Measurements from ENCODE around the gene TMEM132D. TPM values are rescaled to one million over a fixed set of nuclear protein-coding genes. Genes with fewer than 3 reads are reported as not detected.
"Not testable (repeated sequence)": the region's sequence is repeated elsewhere in the genome, so short reads cannot be mapped to it uniquely, and the experiment has no call there.

TMEM132D gene
- total RNA-seq, 1 donor from 2014 or later = not detected

DNA sequence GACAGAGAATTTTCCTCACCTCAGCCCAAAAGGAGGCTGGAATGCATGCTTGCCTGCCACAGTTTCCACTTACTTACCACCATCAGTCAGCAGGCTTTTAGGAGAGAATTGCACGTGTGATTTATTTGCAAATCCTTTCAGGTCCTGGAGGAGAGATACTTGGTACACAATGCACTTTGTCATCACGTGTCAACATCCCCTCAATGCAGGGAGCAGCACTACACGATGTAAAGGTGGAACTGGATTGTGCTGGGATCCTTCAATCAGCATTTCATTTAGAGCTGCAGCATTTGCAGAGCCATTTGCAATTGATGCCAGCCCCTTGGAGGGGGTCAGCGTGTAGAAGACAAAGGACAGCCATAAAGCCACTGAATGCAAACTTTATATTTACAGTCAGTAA is 832.5 kb downstream of the TMEM132D start:
- H3K4me3 Mint-ChIP-seq = no peak overlapping the region
- DNase-seq (ENCODE audit: low spot score) = no peak
- no peak overlapping the region for H3K27ac Mint-ChIP-seq
- H3K4me1 Mint-ChIP-seq (ENCODE audit: low read depth) = no peaks in the 10 kb centered on the region
- intact Hi-C loops (cut with micrococcal nuclease) = no loop called here
- H3K36me3 Mint-ChIP-seq (ENCODE audit: low read depth) = no peaks in the 10 kb centered on the region
- peaks cover 3% of the 10 kb centered on the region for H3K9me3 Mint-ChIP-seq
- H3K27me3 Mint-ChIP-seq (ENCODE audit: insufficient read depth) = no peaks in the 10 kb centered on the region

DNA sequence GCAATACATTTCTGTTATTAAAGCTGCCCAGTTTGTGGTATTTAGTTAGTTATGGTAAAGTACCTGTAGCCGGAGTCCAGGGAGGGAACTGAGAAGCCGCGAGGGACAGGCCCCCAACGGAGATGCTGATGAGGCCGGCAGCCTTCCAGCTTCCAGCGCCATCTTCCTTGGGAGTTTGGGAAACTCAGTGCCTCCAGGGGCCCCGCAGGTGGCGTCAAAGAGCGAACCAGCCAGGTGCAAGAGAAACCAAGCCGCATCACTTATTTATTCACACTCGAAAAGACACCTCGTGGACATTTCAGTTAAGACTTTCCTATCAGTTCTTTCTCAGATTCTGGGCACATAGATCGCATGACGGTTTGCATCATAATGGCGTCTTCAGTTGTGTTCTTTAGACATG is 833.9 kb downstream of the TMEM132D start:
- DNase-seq (ENCODE audit: low spot score) = no peak
- H3K4me3 Mint-ChIP-seq = no peak overlapping the region
- no peaks in the 10 kb centered on the region for H3K4me1 Mint-ChIP-seq (ENCODE audit: low read depth)
- no peaks in the 10 kb centered on the region for H3K27me3 Mint-ChIP-seq (ENCODE audit: insufficient read depth)
- intact Hi-C loops (cut with micrococcal nuclease) = no loop called here
- H3K36me3 Mint-ChIP-seq (ENCODE audit: low read depth) = no peaks in the 10 kb centered on the region
- H3K9me3 Mint-ChIP-seq = peaks cover 10% of the 10 kb centered on the region
- no peak overlapping the region for H3K27ac Mint-ChIP-seq

DNA sequence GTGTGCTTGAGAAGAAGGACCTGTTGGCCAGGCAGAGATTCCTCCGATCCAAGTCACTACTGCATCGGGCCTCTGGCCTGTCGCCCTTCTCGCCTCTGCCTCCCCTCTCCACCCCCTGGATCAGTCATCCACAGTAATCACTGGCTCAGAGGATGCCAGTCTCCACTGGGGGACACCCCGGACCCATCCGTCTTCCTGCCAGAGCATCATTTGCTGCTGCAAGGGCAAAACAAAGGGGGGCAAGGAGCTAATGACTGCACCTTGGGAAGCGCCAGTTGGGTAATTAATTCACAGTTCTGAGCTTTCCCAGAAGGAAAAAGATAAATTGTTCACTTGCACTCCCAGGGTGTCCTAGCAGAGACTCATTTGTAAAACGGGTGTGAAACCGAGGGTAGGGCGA is 835.1 kb downstream of the TMEM132D start:
- Mint-ChIP-seq H3K4me1 (ENCODE audit: low read depth) (no peaks in the 10 kb centered on the region), H3K27me3 (ENCODE audit: insufficient read depth) (no peaks in the 10 kb centered on the region), H3K9me3 (peaks cover 10% of the 10 kb centered on the region), H3K36me3 (ENCODE audit: low read depth) (no peaks in the 10 kb centered on the region), H3K4me3 (no peak overlapping the region), H3K27ac (no peak overlapping the region)
- DNase-seq (ENCODE audit: low spot score) = no peak
- intact Hi-C loops (cut with micrococcal nuclease) = no loop called here

DNA sequence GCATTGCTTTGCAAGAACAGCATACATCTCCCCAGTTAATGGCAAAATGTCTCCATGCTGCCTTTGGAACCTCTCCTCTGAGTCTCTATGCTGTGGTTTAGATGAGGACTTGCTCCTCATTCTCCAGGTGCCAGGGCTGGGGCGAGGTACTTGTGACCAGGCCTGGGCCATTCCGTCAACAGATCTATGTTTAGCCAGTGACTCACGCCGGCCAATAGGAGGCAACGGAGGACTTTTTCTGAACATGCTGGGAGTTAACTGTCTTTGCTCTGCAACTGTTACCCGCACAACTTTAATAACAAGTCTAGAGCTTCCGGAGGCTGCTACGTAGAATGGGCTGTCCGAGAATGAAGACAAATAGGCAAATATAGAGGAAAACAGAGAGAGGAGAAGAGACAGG is 836.3 kb downstream of the TMEM132D start:
- H3K4me1 Mint-ChIP-seq (ENCODE audit: low read depth) = no peaks in the 10 kb centered on the region
- no peak overlapping the region for H3K4me3 Mint-ChIP-seq
- no peak for DNase-seq (ENCODE audit: low spot score)
- H3K9me3 Mint-ChIP-seq = peaks cover 10% of the 10 kb centered on the region
- no peak overlapping the region for H3K27ac Mint-ChIP-seq
- intact Hi-C loops (cut with micrococcal nuclease) = no loop called here
- no peaks in the 10 kb centered on the region for H3K36me3 Mint-ChIP-seq (ENCODE audit: low read depth)
- no peaks in the 10 kb centered on the region for H3K27me3 Mint-ChIP-seq (ENCODE audit: insufficient read depth)

DNA sequence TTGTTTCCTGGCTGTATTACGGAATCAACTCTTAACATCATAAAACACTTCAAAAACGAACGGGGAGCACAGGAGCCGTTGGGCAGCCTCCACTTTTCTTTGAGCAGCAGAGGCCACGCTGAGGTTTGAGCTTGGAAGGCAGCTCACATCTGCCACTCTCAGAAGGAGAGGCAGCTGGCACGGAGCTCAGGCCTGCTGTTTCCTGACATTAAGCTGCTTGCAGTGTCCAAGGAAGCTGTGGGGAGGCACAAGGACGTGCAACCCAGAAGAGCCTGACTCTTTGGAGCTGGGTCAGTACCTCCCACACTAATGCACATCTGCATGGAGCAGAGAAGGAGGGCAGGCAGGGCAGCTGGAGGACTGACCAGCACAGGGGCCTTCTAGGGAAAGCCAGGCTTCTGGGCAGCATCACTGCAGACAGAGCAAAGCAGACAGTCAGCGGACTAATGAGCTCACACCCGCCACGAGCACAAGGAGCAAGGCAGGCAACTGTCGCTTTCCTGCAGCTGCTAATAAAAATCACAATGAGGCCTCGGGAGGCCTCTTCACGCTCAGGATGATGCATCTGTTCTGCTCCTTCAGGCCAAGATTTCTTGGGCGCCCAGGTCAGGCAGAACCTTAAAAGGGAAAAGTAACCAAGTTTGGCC is 839.5 kb downstream of the TMEM132D start:
- Mint-ChIP-seq H3K27me3 (ENCODE audit: insufficient read depth) (no peaks in the 10 kb centered on the region), H3K9me3 (peaks cover 12% of the 10 kb centered on the region), H3K4me3 (no peak overlapping the region), H3K4me1 (ENCODE audit: low read depth) (no peaks in the 10 kb centered on the region), H3K27ac (no peak overlapping the region), H3K36me3 (ENCODE audit: low read depth) (no peaks in the 10 kb centered on the region)
- intact Hi-C loops (cut with micrococcal nuclease) = no loop called here
- no peak for DNase-seq (ENCODE audit: low spot score)

DNA sequence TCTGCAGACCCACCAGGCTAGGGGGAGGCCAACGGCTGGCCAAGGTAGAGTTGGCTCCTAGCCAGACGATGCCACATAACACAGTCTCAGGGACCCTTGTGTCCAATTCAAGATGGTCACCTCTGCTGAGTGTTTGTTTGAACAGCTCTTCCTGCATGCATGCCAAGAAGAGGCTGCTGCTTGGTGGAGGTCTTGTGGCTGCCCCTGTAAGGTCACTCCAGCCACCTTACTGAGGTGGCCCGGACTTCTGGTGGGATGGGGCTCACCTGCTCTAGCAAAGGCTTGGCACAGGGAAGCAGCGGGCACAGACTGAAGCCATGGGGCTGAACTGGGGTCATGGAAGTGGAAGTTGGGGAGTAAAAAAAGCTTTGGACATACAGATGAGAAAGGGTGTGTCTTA is 840.2 kb downstream of the TMEM132D start:
- Mint-ChIP-seq H3K4me1 (ENCODE audit: low read depth) (no peaks in the 10 kb centered on the region), H3K4me3 (no peak overlapping the region), H3K36me3 (ENCODE audit: low read depth) (no peaks in the 10 kb centered on the region), H3K27ac (no peak overlapping the region), H3K9me3 (peaks cover 12% of the 10 kb centered on the region), H3K27me3 (ENCODE audit: insufficient read depth) (no peaks in the 10 kb centered on the region)
- no peak for DNase-seq (ENCODE audit: low spot score)
- intact Hi-C loops (cut with micrococcal nuclease) = no loop called here

DNA sequence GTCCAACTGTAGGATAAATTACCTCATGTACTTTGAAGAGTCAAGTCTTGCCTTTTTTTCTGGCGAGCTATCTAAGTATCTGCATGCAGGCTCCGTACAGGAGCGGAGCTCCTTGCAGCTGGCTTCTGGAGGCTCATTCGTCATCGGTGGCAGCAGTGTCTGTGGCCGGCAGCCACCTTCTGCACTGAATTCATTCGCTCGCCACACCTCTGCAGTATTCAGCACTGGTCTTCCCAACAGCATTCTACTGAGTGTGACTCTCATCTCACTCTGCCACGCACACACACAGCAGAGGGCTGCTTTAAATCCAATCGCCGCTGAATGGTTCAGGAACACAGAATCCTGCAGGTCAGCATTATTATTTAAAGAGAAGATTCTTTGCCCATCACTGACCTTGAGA is 850.6 kb downstream of the TMEM132D start:
- DNase-seq (ENCODE audit: low spot score) = no peak
- no peaks in the 10 kb centered on the region for H3K4me1 Mint-ChIP-seq (ENCODE audit: low read depth)
- H3K4me3 Mint-ChIP-seq = no peak overlapping the region
- H3K27me3 Mint-ChIP-seq (ENCODE audit: insufficient read depth) = no peaks in the 10 kb centered on the region
- no peak overlapping the region for H3K27ac Mint-ChIP-seq
- intact Hi-C loops (cut with micrococcal nuclease) = no loop called here
- peaks cover 3% of the 10 kb centered on the region for H3K9me3 Mint-ChIP-seq
- H3K36me3 Mint-ChIP-seq (ENCODE audit: low read depth) = no peaks in the 10 kb centered on the region

DNA sequence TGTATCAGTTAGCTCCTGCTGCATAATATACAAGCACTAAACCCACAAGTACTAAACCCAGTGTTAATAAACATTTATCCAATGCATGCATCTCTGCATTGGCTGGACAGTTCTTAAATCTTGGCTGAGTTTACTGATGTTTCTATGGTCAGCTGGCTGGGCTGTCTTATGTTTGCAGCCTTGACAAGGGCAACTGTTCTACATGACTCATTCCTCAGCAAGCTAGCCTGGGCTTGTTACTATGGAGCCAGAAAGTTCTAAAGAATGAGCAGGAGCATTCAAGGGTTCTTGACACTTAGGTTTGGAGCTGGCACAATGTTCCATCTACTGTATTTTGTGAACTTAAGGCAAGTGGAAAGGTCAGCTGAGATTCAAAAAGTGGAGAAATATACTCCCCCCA is 851.5 kb downstream of the TMEM132D start:
- no peak overlapping the region for H3K4me3 Mint-ChIP-seq
- no peaks in the 10 kb centered on the region for H3K36me3 Mint-ChIP-seq (ENCODE audit: low read depth)
- DNase-seq (ENCODE audit: low spot score) = no peak
- no peaks in the 10 kb centered on the region for H3K4me1 Mint-ChIP-seq (ENCODE audit: low read depth)
- intact Hi-C loops (cut with micrococcal nuclease) = no loop called here
- peaks cover 3% of the 10 kb centered on the region for H3K9me3 Mint-ChIP-seq
- no peak overlapping the region for H3K27ac Mint-ChIP-seq
- H3K27me3 Mint-ChIP-seq (ENCODE audit: insufficient read depth) = no peaks in the 10 kb centered on the region

DNA sequence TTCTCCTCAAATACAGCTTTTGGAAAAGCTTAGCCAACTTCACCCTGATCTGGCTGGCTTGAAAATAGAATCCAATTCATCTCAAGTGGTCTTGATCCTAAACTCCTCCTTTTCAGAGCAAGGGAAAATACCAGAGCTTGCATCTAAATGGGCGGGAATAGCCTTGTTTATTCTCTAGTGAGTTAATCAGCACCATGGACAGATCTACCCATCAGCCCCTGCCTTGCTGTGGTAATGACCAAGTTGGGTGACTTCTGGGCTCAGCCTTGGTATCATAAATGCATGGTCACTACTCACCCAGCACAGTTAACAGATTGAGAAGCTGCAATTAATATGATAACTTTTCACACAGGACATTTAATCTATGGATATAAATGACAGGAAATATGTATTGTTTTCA is 853.9 kb downstream of the TMEM132D start:
- Mint-ChIP-seq H3K27me3 (ENCODE audit: insufficient read depth) (no peaks in the 10 kb centered on the region), H3K4me3 (no peak overlapping the region), H3K27ac (no peak overlapping the region), H3K4me1 (ENCODE audit: low read depth) (no peaks in the 10 kb centered on the region), H3K36me3 (ENCODE audit: low read depth) (no peaks in the 10 kb centered on the region), H3K9me3 (peaks cover 3% of the 10 kb centered on the region)
- intact Hi-C loops (cut with micrococcal nuclease) = no loop called here
- no peak for DNase-seq (ENCODE audit: low spot score)

DNA sequence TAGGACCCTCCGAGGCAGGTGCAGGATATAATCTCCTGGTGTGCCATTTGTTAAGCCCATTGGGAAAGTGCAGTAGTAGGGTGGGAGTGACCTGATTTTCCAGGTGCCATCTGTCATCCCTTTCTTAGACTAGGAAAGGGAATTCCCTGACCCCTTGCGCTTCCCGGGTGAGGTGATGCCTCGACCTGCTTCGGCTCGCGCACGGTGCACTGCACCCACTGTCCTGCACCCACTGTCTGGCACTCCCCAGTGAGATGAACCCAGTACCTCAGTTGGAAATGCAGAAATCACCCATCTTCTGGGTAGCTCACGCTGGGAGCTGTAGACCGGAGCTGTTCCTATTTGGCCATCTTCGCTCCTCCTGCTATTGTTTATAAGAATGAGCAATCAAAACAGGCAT is 860.5 kb downstream of the TMEM132D start:
- H3K9me3 Mint-ChIP-seq; H3K4me1 Mint-ChIP-seq (ENCODE audit: low read depth); intact Hi-C loops (cut with micrococcal nuclease); H3K27ac Mint-ChIP-seq; H3K4me3 Mint-ChIP-seq; H3K36me3 Mint-ChIP-seq (ENCODE audit: low read depth); DNase-seq (ENCODE audit: low spot score); H3K27me3 Mint-ChIP-seq (ENCODE audit: insufficient read depth): not testable (repeated sequence)

DNA sequence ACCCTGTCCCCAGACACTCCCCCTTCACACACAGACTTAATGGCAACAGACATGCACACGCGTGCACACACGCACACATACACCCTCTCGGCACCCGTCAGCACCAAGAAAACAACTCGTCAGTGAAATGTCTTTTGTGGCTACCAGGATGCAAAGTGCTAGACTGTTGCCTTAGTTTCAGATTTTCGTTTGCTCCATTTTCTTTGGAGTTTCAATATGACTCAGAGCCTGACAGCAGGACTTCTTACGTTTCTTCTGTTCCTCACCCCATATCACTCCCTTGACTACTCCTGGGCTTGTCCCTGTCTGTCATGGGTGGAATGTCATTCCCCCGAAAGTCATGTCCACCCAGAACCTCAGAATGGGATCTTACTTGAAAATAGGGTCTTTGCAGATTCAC is 867.7 kb downstream of the TMEM132D start:
- no peaks in the 10 kb centered on the region for H3K27me3 Mint-ChIP-seq (ENCODE audit: insufficient read depth)
- intact Hi-C loops (cut with micrococcal nuclease) = no loop called here
- no peak overlapping the region for H3K4me3 Mint-ChIP-seq
- H3K36me3 Mint-ChIP-seq (ENCODE audit: low read depth) = no peaks in the 10 kb centered on the region
- peaks cover 9% of the 10 kb centered on the region for H3K9me3 Mint-ChIP-seq
- H3K27ac Mint-ChIP-seq = no peak overlapping the region
- no peaks in the 10 kb centered on the region for H3K4me1 Mint-ChIP-seq (ENCODE audit: low read depth)
- DNase-seq (ENCODE audit: low spot score) = no peak

DNA sequence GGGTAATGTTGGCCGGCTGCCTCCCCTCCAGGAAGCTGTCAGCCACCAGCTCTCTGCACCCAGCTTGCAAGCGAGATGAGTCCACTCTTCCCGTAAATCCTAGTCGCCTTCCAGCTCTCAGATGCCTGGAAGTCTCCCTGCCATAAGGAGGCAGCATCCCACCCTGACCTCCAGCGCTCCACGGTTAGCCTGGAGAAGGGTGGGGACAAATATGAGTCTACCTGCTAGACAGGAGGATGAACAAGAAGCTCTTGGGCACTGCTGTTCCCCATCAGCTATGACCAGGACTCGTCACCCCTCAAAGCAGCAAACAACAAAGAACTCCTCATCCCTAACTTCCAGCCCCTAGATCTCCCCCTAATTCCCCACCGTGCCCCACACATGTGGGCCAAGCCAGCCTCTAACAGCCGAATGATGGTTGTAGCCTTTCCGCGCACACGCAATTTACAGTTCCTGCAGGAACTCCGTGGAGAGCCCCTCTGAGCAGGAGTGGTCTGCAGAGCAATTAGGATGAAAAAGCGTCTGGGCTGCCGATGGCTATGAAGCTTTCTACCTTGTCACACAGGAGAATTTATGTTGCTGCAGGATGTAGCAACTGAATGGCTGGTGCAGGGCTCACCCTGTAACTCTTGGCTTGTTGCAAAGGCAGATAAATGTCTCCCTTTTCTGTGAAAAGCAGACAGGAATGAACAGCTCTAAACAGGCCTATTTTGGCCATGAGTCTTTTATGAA is 869.1 kb downstream of the TMEM132D start:
- no peaks in the 10 kb centered on the region for H3K36me3 Mint-ChIP-seq (ENCODE audit: low read depth)
- no peaks in the 10 kb centered on the region for H3K4me1 Mint-ChIP-seq (ENCODE audit: low read depth)
- H3K27me3 Mint-ChIP-seq (ENCODE audit: insufficient read depth) = no peaks in the 10 kb centered on the region
- H3K4me3 Mint-ChIP-seq = no peak overlapping the region
- H3K9me3 Mint-ChIP-seq = peaks cover 9% of the 10 kb centered on the region
- no peak overlapping the region for H3K27ac Mint-ChIP-seq
- no peak for DNase-seq (ENCODE audit: low spot score)
- intact Hi-C loops (cut with micrococcal nuclease) = no loop called here

DNA sequence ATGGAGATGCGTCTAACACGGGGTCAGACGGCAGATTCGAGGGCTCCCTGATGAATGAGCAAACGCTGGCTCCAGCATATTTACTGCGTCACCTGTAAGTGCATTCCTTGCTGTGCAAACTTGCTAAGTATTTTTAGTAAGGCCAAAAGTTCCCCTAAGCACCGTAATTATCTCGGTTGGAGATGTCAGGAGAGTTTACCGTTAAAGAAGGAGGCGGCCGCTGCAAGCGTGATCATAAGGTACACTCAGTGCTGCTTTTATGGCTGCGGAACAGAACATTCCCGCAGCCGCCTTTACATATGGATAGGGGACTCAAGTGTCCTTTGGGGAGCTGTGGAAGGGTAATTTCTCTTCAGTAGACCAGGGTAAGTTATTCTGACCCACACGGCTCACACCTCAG is 875.0 kb downstream of the TMEM132D start:
- intact Hi-C loops (cut with micrococcal nuclease) = no loop called here
- Mint-ChIP-seq H3K27ac (no peak overlapping the region), H3K27me3 (ENCODE audit: insufficient read depth) (no peaks in the 10 kb centered on the region), H3K4me3 (no peak overlapping the region), H3K4me1 (ENCODE audit: low read depth) (no peaks in the 10 kb centered on the region), H3K36me3 (ENCODE audit: low read depth) (no peaks in the 10 kb centered on the region), H3K9me3 (peaks cover 5% of the 10 kb centered on the region)
- no peak for DNase-seq (ENCODE audit: low spot score)

DNA sequence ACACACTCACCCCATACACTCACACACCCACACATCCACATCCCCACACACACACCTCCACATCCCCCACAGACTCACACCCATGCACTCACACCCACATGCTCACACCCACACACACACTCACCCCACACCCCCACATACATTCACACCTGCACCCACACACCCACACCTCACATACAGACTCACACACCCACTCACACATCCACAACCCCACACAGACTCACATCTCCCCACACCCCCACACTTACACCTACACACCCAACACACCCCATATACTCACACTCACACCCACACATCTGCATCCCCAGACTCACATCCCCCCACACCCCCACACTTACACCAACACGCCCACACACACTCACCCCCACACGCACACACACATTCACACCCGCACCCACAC is 878.8 kb downstream of the TMEM132D start:
- DNase-seq (ENCODE audit: low spot score) = no peak
- Mint-ChIP-seq H3K27ac (no peak overlapping the region), H3K4me3 (no peak overlapping the region), H3K4me1 (ENCODE audit: low read depth) (no peaks in the 10 kb centered on the region), H3K9me3 (peaks cover 5% of the 10 kb centered on the region), H3K27me3 (ENCODE audit: insufficient read depth) (no peaks in the 10 kb centered on the region), H3K36me3 (ENCODE audit: low read depth) (no peaks in the 10 kb centered on the region)
- intact Hi-C loops (cut with micrococcal nuclease) = no loop called here

All from activated T-helper 1 cell treated with anti-CD3 and anti-CD28 coated beads, Interleukin-12 subunit alpha, Interleukin-12 subunit beta, Interleukin-2, Interleukin-4 antibody, amounts not matched to agents 30 ng/mL and 10 ng/mL and 1 ng/mL, durations not matched to agents 14 hours and 24 hours and 36 hours (primary cell).